T-helper 17 cell (primary cell): ENCODE measurements around the gene OSBPL10. TPM values are rescaled to one million over a fixed set of nuclear protein-coding genes. Genes with fewer than 3 reads are reported as not detected.
"Not testable (repeated sequence)": the region's sequence is repeated elsewhere in the genome, so short reads cannot be mapped to it uniquely, and the experiment has no call there.

Experiments used
- ATAC-seq: fragments of 150-1000 bp; cut with Tn5 transposase; 2 replicates; pipeline ENCODE4 v1.10.0; 2021; ENCODE audit warnings: mild to moderate bottlenecking, moderate library complexity
- DNase-seq, 3 donors: peaks; one replicate each; pipeline versions ENCODE4 v3.0.0 to v3.0.0-alpha.2; 2020 to 2021
- H3K9me3 ChIP-seq: one replicate; pipeline ENCODE4 v1.7.0; 2013; ENCODE audit warnings: low read length, mild to moderate bottlenecking; ENCODE audit not compliant: control insufficient read depth, poor library complexity, severe bottlenecking
- H3K27ac Mint-ChIP-seq: one replicate; pipeline ENCODE4 v1.8.0; 2022; ENCODE audit warnings: mild to moderate bottlenecking, moderate library complexity, mixed read lengths
- H3K27me3 Mint-ChIP-seq: one replicate; pipeline ENCODE4 v1.8.0; 2022; ENCODE audit warnings: mixed read lengths
- H3K36me3 Mint-ChIP-seq: one replicate; pipeline ENCODE4 v1.8.0; 2022; ENCODE audit warnings: low read depth, mixed read lengths
- H3K4me1 Mint-ChIP-seq: one replicate; pipeline ENCODE4 v1.8.0; 2022; ENCODE audit warnings: mild to moderate bottlenecking, mixed read lengths
- H3K4me3 Mint-ChIP-seq: one replicate; pipeline ENCODE4 v1.8.0; 2022; ENCODE audit warnings: mild to moderate bottlenecking, moderate library complexity, mixed read lengths
- total RNA-seq, 4 donors: library from RNA in 2 of 4; stranded (reverse) in 2 of 4; gene quantifications; one replicate each; pipeline ENCODE4 v1.2.3 and lab custom pipeline; 2022 to 2026

Gene OSBPL10
- total RNA-seq, 2 donors from 2014 or later = 8.5 TPM; not detected in 1

DNA sequence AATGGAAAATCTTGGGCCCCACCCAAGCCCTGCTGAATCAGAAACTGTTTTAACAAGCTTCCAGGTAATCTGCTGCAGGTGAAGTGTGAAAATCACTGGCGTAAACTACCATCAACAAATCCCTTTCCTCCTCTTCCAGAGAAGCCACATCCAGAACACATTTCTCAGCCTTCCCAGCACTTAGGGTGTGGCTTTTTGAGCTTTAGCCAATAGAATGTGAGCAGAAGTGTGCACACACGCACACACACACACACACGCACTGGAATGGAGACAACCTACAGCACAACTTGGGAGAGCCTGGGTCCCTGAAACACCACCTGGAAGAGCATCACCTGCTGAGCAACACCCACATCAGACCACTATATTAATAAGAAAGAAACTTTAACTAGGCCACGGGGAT, 98.6 kb downstream of the OSBPL10 start:
- ATAC-seq (no peak), DNase-seq (no peak)
- no peak overlapping the region for H3K4me3 Mint-ChIP-seq
- H3K36me3 Mint-ChIP-seq = no peaks in the 10 kb centered on the region
- no peaks in the 10 kb centered on the region for H3K4me1 Mint-ChIP-seq
- no peak overlapping the region for H3K27ac Mint-ChIP-seq
- no peaks in the 10 kb centered on the region for H3K9me3 ChIP-seq
- H3K27me3 Mint-ChIP-seq = peaks cover 35% of the 10 kb centered on the region

DNA sequence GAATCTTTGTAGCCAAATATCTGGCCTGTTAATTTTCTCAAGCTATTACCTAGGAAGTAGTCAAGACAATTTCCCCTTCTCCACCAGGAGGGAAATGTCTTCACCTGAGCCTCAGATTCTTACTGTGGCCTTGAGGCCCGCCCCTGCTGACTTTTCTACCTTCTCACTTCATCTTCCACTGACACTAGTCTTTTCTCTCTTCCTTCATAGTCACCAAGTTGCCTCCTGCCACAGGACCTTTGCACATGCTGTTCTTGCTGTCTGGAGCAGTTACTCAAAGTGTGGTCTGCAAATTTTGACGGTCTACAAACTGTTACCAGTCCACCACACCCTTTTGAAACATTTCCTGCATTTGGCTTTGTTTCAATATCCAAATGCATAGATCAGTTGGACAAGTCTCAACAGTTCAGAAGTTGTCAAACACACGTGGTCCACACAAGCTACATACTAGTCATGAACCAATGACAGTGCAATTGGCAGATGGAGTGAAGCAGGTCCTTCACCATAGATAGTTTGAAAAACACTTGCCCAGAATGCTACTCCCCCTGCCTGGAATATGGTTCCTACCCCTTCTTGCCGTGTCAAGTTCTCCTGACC, 100.5 kb downstream of the OSBPL10 start:
- Mint-ChIP-seq H3K4me1 (no peaks in the 10 kb centered on the region), H3K4me3 (no peak overlapping the region), H3K27me3 (peaks cover 26% of the 10 kb centered on the region), H3K36me3 (no peaks in the 10 kb centered on the region), H3K27ac (no peak overlapping the region)
- DNase-seq (no peak), ATAC-seq (no peak)
- no peaks in the 10 kb centered on the region for H3K9me3 ChIP-seq

GRCh38 chr3:31880020-31880419, 101.0 kb downstream of the OSBPL10 start:
- Mint-ChIP-seq H3K36me3 (no peaks in the 10 kb centered on the region), H3K27ac (no peak overlapping the region), H3K4me1 (no peaks in the 10 kb centered on the region), H3K4me3 (no peak overlapping the region), H3K27me3 (peaks cover 20% of the 10 kb centered on the region)
- ATAC-seq = peak; percentile 21
- no peak for DNase-seq
- H3K9me3 ChIP-seq = no peaks in the 10 kb centered on the region

- Mint-ChIP-seq H3K4me1 (no peaks in the 10 kb centered on the region), H3K27ac (no peak overlapping the region), H3K36me3 (no peaks in the 10 kb centered on the region), H3K4me3 (no peak overlapping the region), H3K27me3 (peaks cover 15% of the 10 kb centered on the region)
- DNase-seq (no peak), ATAC-seq (no peak)
- no peaks in the 10 kb centered on the region for H3K9me3 ChIP-seq
Measured at GRCh38 chr3:31879365-31879764, 101.7 kb downstream of the OSBPL10 start.

GRCh38 chr3:31878231-31878838, 102.7 kb downstream of the OSBPL10 start:
- Mint-ChIP-seq H3K4me3 (no peak overlapping the region), H3K27ac (no peak overlapping the region), H3K36me3 (no peaks in the 10 kb centered on the region), H3K4me1 (no peaks in the 10 kb centered on the region), H3K27me3 (peaks cover 11% of the 10 kb centered on the region)
- ATAC-seq (no peak), DNase-seq (no peak)
- no peaks in the 10 kb centered on the region for H3K9me3 ChIP-seq

DNA sequence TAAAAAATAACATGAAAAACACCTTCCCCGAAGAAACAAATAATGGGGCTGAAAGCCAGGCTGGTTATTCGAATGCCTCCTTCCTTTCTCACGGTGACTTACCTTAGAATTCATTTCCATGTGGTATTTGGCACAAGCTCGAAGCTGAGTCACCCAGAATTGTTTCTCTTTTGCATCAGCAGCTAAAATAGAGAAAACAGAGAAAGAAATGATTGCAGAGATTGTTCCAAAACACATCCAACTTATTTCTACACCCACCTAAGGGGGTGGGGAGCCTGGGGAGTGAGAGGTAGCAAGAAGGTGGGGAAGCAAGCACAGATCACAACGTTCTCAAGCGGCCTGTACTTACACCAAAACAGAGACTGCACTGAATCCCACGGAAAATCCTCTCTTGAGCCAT, 104.7 kb downstream of the OSBPL10 start:
- no peak for ATAC-seq
- Mint-ChIP-seq H3K4me3 (no peak overlapping the region), H3K4me1 (no peaks in the 10 kb centered on the region), H3K27ac (no peak overlapping the region), H3K27me3 (peaks cover 7% of the 10 kb centered on the region), H3K36me3 (no peaks in the 10 kb centered on the region)
- DNase-seq = no peak
- no peaks in the 10 kb centered on the region for H3K9me3 ChIP-seq

DNA sequence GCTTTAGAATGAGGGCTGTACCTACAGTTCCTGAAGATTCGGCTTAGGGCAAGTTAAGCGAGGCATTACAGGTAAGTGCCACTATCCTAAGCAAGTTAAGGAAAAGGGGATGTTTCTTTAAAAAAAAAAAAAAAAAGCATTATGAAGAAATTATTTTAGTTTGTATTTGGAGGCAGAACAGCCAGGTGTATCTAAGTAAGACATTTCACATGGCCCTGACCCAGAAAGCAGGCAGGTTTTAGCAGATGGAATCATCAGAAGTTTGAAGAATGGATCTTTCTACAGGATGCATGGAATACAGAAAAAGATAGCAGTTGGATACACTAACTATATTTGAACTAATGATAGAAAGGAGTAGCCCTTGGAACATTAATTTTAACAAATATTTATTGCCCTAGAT, 105.6 kb downstream of the OSBPL10 start:
- Mint-ChIP-seq H3K4me3 (no peak overlapping the region), H3K36me3 (no peaks in the 10 kb centered on the region), H3K27ac (no peak overlapping the region), H3K4me1 (no peaks in the 10 kb centered on the region), H3K27me3 (peaks cover 14% of the 10 kb centered on the region)
- H3K9me3 ChIP-seq = no peaks in the 10 kb centered on the region
- no peak for ATAC-seq
- no peak for DNase-seq

- Mint-ChIP-seq H3K36me3 (no peaks in the 10 kb centered on the region), H3K4me1 (peaks cover 2% of the 10 kb centered on the region), H3K4me3 (no peak overlapping the region), H3K27ac (no peak overlapping the region), H3K27me3 (peaks cover 14% of the 10 kb centered on the region)
- H3K9me3 ChIP-seq = no peaks in the 10 kb centered on the region
- ATAC-seq (no peak), DNase-seq (no peak)
Measured at GRCh38 chr3:31873254-31873820, 107.7 kb downstream of the OSBPL10 start.

- ATAC-seq = no peak
- H3K9me3 ChIP-seq = no peaks in the 10 kb centered on the region
- H3K27ac Mint-ChIP-seq = no peak overlapping the region
- peaks cover 2% of the 10 kb centered on the region for H3K4me1 Mint-ChIP-seq
- peaks cover 14% of the 10 kb centered on the region for H3K27me3 Mint-ChIP-seq
- no peaks in the 10 kb centered on the region for H3K36me3 Mint-ChIP-seq
- H3K4me3 Mint-ChIP-seq = no peak overlapping the region
- no peak for DNase-seq
Measured at GRCh38 chr3:31871939-31872507, 109.0 kb downstream of the OSBPL10 start.

- not testable (repeated sequence) for H3K9me3 ChIP-seq, DNase-seq, H3K27ac Mint-ChIP-seq, H3K4me1 Mint-ChIP-seq, H3K36me3 Mint-ChIP-seq, ATAC-seq, H3K4me3 Mint-ChIP-seq
- peaks cover 20% of the 10 kb centered on the region for H3K27me3 Mint-ChIP-seq
Measured at GRCh38 chr3:31870111-31870510, 111.0 kb downstream of the OSBPL10 start.

DNA sequence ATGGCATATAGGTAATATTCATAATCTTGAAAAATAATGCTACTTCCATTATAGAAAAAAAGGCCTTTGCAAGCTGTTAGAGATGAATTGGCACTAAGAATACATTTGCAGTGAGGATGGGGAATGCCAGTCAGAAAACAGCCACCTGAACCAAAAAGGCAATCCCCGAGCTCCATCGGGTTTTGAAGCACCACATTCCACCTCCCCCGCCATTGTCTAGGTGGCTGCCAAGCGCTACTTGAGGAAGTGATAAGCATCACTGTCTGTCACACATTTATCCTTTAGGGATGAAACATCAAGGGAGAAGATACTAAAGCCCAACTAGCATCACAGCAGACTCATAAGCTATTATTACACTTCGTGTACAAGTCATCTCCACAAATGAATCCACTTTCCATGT, 112.8 kb downstream of the OSBPL10 start:
- peaks cover 2% of the 10 kb centered on the region for H3K36me3 Mint-ChIP-seq
- peaks cover 28% of the 10 kb centered on the region for H3K27me3 Mint-ChIP-seq
- no peaks in the 10 kb centered on the region for H3K9me3 ChIP-seq
- ATAC-seq (no peak), DNase-seq (no peak)
- no peak overlapping the region for H3K27ac Mint-ChIP-seq
- peaks cover 2% of the 10 kb centered on the region for H3K4me1 Mint-ChIP-seq
- no peak overlapping the region for H3K4me3 Mint-ChIP-seq

- no peak for ATAC-seq
- Mint-ChIP-seq H3K4me1 (no peaks in the 10 kb centered on the region), H3K27ac (no peak overlapping the region), H3K36me3 (peaks cover 4% of the 10 kb centered on the region), H3K4me3 (no peak overlapping the region), H3K27me3 (peaks cover 26% of the 10 kb centered on the region)
- no peaks in the 10 kb centered on the region for H3K9me3 ChIP-seq
- no peak for DNase-seq
Measured at GRCh38 chr3:31862666-31863279, 118.3 kb downstream of the OSBPL10 start.

GRCh38 chr3:31861826-31862225, 119.2 kb downstream of the OSBPL10 start:
- Mint-ChIP-seq H3K27me3 (peaks cover 26% of the 10 kb centered on the region), H3K4me3 (no peak overlapping the region), H3K4me1 (no peaks in the 10 kb centered on the region), H3K27ac (no peak overlapping the region), H3K36me3 (peaks cover 4% of the 10 kb centered on the region)
- no peaks in the 10 kb centered on the region for H3K9me3 ChIP-seq
- DNase-seq (no peak), ATAC-seq (no peak)
